ENCODE data around the gene KIF6.

KIF6 gene

GRCh38 chr6:39361657-39362486 lies 363.3 kb downstream of the KIF6 start:
- DNase-seq (ENCODE audit: low spot score) = peak; percentile 79
- TF ChIP-seq CTCF (IDR thresholded peaks at IDR 0.05; ENCODE audit: extremely low read depth, insufficient read depth, missing control alignments) = peak; percentile 89
- in situ Hi-C loops (cut with MboI; ENCODE audit: low pct_unique_long_range_greater_than_20kb, low sequenced_read_pairs, unreplicated experiment) = no loop called here

GRCh38 chr6:39360378-39360777 lies 364.8 kb downstream of the KIF6 start:
- TF ChIP-seq CTCF (IDR thresholded peaks at IDR 0.05; ENCODE audit: extremely low read depth, insufficient read depth, missing control alignments) = no peak
- DNase-seq (ENCODE audit: low spot score) = no peak
- in situ Hi-C loops (cut with MboI; ENCODE audit: low pct_unique_long_range_greater_than_20kb, low sequenced_read_pairs, unreplicated experiment) = no loop called here

GRCh38 chr6:39357998-39358686 lies 367.1 kb downstream of the KIF6 start:
- DNase-seq (ENCODE audit: low spot score) = no peak
- TF ChIP-seq CTCF (IDR thresholded peaks at IDR 0.05; ENCODE audit: extremely low read depth, insufficient read depth, missing control alignments) = no peak
- in situ Hi-C loops (cut with MboI; ENCODE audit: low pct_unique_long_range_greater_than_20kb, low sequenced_read_pairs, unreplicated experiment) = no loop called here

- in situ Hi-C loops (cut with MboI; ENCODE audit: low pct_unique_long_range_greater_than_20kb, low sequenced_read_pairs, unreplicated experiment) = no loop called here
- no peak for TF ChIP-seq CTCF (IDR thresholded peaks at IDR 0.05; ENCODE audit: extremely low read depth, insufficient read depth, missing control alignments)
- no peak for DNase-seq (ENCODE audit: low spot score)
Measured at GRCh38 chr6:39353698-39354315, 371.4 kb downstream of the KIF6 start.

- in situ Hi-C loops (cut with MboI; ENCODE audit: low pct_unique_long_range_greater_than_20kb, low sequenced_read_pairs, unreplicated experiment) = no loop called here
- no peak for TF ChIP-seq CTCF (IDR thresholded peaks at IDR 0.05; ENCODE audit: extremely low read depth, insufficient read depth, missing control alignments)
- DNase-seq (ENCODE audit: low spot score) = no peak
Measured at GRCh38 chr6:39350723-39351505, 374.3 kb downstream of the KIF6 start.

- no peak for TF ChIP-seq CTCF (IDR thresholded peaks at IDR 0.05; ENCODE audit: extremely low read depth, insufficient read depth, missing control alignments)
- in situ Hi-C loops (cut with MboI; ENCODE audit: low pct_unique_long_range_greater_than_20kb, low sequenced_read_pairs, unreplicated experiment) = no loop called here
- no peak for DNase-seq (ENCODE audit: low spot score)
Measured at GRCh38 chr6:39348740-39349139, 376.5 kb downstream of the KIF6 start.
